Measurements from ENCODE around the gene VPS45. TPM values are rescaled to one million over a fixed set of nuclear protein-coding genes. Genes with fewer than 3 reads are reported as not detected.

The VPS45 gene
- total and polyA plus RNA-seq, 2 of the 8 experiments (the other 6 are each of a cell fraction or from before 2014, with no cell fraction given), result 19.1 to 27.6 TPM

DNA sequence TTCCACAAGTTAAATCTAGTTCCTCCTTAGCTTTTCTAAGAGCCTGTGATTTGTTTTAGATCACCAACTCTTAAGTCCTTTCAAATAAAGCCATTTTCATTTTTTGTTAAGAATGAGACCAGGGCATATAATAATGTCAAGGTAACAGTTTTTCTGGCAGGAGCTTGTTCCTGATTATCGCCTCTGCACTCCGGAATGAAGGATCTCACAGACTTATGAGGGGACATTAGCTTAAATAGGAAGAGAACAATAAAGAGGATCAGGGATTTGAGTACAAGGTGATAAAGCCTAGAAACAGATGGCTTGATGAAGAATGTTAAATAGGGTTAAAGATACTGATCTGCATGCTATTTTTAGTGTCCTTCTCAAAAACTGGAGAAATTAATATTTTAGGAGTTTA lies 43.4 kb upstream of the VPS45 start:
- no peaks in the 10 kb centered on the region for H3K79me2 ChIP-seq (ENCODE audit: control insufficient read depth in 1 of 2, insufficient read depth in 2 of 2, low read length in 2 of 2)
- CTCF ChIA-PET (ENCODE audit: partially characterized antibody), result interaction anchor here (0.9 to 1.2 kb wide), 2 partner anchors 15 to 163 kb away, joined by 3 read pairs; no protein-coding TSS in a partner anchor
- TF ChIP-seq RXRA (IDR thresholded peaks at IDR 0.05; ENCODE audit: insufficient read depth, low read depth, low read length), result no peak
- no peak for TF ChIP-seq SAP30 (IDR thresholded peaks at IDR 0.05; ENCODE audit: insufficient read depth, insufficient replicate concordance, low read length)

More for the DNA sequence above, 43.4 kb upstream of the VPS45 start:
- no peaks in the 10 kb centered on the region; a peak in 1 of 7 replicates for H3K4me1 ChIP-seq (replicated peaks in 1 of 4; ENCODE audit: control insufficient read depth in 3 of 4, insufficient read depth in 4 of 4, low read length in 3 of 4)
- H4K8ac ChIP-seq (ENCODE audit: extremely low read depth, insufficient read depth, low read length), result no peak overlapping the region
- H3K36me3 ChIP-seq (ENCODE audit: control insufficient read depth in 2 of 4, insufficient read depth in 4 of 4, low read length in 3 of 4), result no peaks in the 10 kb centered on the region
- no peak overlapping the region for H3K56ac ChIP-seq (replicated peaks; ENCODE audit: insufficient read length, low read depth, low read length)
- no peak overlapping the region for H4K5ac ChIP-seq (ENCODE audit: insufficient read length, low read depth, low read length)
- no peak overlapping the region for H2BK120ac ChIP-seq (replicated peaks; ENCODE audit: low read depth, low read length)
- H4K20me1 ChIP-seq (replicated peaks in 1 of 2; ENCODE audit: control insufficient read depth in 1 of 2, insufficient read depth in 2 of 2, low read length in 2 of 2), result no peaks in the 10 kb centered on the region
- no peak overlapping the region for H2AK5ac ChIP-seq (ENCODE audit: low read depth, low read length)
- H3K9ac ChIP-seq (replicated peaks in 1 of 4; ENCODE audit: extremely low read depth in 1 of 4, low read depth in 3 of 4, low read length in 3 of 4), result no peak overlapping the region
- H3K79me1 ChIP-seq (ENCODE audit: low read depth, low read length), result no peaks in the 10 kb centered on the region
- no peak overlapping the region for H4K91ac ChIP-seq (replicated peaks; ENCODE audit: insufficient read length, low read length)
- FAIRE-seq (no peak), DNase-seq (ENCODE audit: low read depth in 1 of 2, low spot score in 2 of 2) (no peak)
- no peak overlapping the region for H3K14ac ChIP-seq (ENCODE audit: insufficient read length)
- WGBS, 2 experiments (ENCODE audit: extremely low coverage in 1 of 2, insufficient coverage in 1 of 2, insufficient read length in 1 of 2, insufficient replicate concordance in 2 of 2, low coverage in 1 of 2, low lambda C conversion rate in 2 of 2, missing lambda C conversion rate in 1 of 2), result 91% methylated on average over 2 of the region's 2 CpGs; no CpG with 5 or more reads in 1 of the 2 experiments
- no peak overlapping the region for H2BK20ac ChIP-seq (ENCODE audit: low read length)
- no peak overlapping the region for H3K4me2 ChIP-seq (ENCODE audit: insufficient read depth in 1 of 2, low read depth in 2 of 2, low read length in 2 of 2)
- H3K9me3 ChIP-seq (ENCODE audit: insufficient read depth in 2 of 2, low read depth in 1 of 2, low read length in 1 of 2), result no peaks in the 10 kb centered on the region
- H3K4me3 ChIP-seq (ENCODE audit: extremely low read depth in 1 of 4, insufficient read depth in 2 of 4, low read depth in 3 of 4, low read length in 4 of 4), result no peak overlapping the region
- no peaks in the 10 kb centered on the region for H3K23me2 ChIP-seq (ENCODE audit: low read depth, low read length)
- no peak overlapping the region for H3K27ac ChIP-seq (ENCODE audit: low read depth, low read length)
- no peak overlapping the region for H2BK15ac ChIP-seq (ENCODE audit: low read length)
- POLR2A ChIA-PET (ENCODE audit: partially characterized antibody), result interaction anchor here (1.0 to 4.5 kb wide), 3 partner anchors 11 to 137 kb away, joined by 3 to 21 read pairs (median 6); partner anchors contain the start of gene OTUD7B
- H3K23ac ChIP-seq (ENCODE audit: insufficient read length), result no peak overlapping the region
- no peak overlapping the region for H2AFZ ChIP-seq (ENCODE audit: low read length)
- no peak overlapping the region for H2BK5ac ChIP-seq (ENCODE audit: low read depth, low read length)
- no peak overlapping the region for H2BK12ac ChIP-seq (ENCODE audit: low read depth, low read length)
- H3K4ac ChIP-seq (replicated peaks; ENCODE audit: insufficient read length, low read depth, low read length), result no peak overlapping the region
- H3K27me3 ChIP-seq (replicated peaks in 1 of 4; ENCODE audit: control insufficient read depth in 3 of 4, extremely low read depth in 1 of 4, insufficient read depth in 3 of 4, low read length in 3 of 4), result no peaks in the 10 kb centered on the region
- H3K18ac ChIP-seq (ENCODE audit: extremely low read depth, low read length), result no peak overlapping the region

Data from H1 (cell line).